ENCODE data around the gene PTPN1.

PTPN1 gene

DNA sequence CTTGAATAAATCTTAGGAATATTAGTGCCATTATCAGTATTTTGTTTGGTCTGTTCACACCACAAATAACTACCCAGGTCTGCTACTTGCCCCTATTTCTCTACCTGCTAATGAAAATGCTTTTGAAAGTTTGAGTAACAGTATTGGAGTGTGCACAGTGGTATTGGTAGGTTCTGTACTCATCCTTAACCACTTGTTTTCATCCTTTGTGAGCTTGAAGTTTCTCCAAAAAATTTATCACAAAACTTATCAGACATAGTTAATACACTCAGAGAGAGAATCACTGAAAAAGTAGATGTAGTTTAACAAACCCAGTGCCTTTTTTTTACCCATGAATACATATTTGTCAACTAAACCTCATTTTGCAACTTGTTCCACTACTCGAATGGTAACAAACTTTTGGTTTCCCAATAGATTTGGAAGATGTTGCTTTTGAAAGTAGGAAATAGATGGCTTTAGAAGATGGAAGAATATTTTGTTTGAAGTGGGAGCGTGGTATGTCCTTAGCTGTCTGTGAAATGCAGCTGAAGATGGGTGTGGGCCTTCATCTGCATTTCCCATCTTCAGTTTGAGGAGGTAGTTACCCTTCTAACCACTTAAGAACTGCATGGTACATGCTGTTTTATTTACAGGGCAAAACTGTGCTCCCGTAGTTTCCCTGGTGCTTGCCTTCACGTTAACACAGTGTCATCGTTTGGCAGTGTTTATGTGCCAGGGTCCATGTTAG lies 9.0 kb downstream of the PTPN1 start:
- Histone ChIP-seq H3K4me3 (ENCODE audit: low read length) (no peak overlapping the region), H3K9me3 (ENCODE audit: control insufficient read depth, insufficient read depth, low read length) (no peaks in the 10 kb centered on the region), H4K20me1 (ENCODE audit: control insufficient read depth, insufficient read depth, low read depth, low read length) (peaks cover 40% of the 10 kb centered on the region; the same call in 1 of the 2 replicates), H3K79me2 (ENCODE audit: control insufficient read depth, low read length) (peaks cover 93% of the 10 kb centered on the region), H3K27ac (ENCODE audit: low read depth, low read length) (no peak overlapping the region), H3K36me3 (ENCODE audit: control insufficient read depth, low read length) (peaks cover 11% of the 10 kb centered on the region; the same call in 1 of the 2 replicates), H3F3A (ENCODE audit: control insufficient read depth, insufficient read depth) (peaks cover 7% of the 10 kb centered on the region; the same call in 1 of the 2 replicates), H3K27me3 (ENCODE audit: control insufficient read depth, low read length) (no peaks in the 10 kb centered on the region), H3K4me2 (ENCODE audit: low read length) (no peak overlapping the region), H3K9me2 (replicated peaks; ENCODE audit: control insufficient read depth, low read length) (no peaks in the 10 kb centered on the region), H3K4me1 (ENCODE audit: control insufficient read depth, low read length) (peaks cover 63% of the 10 kb centered on the region)
- TF ChIP-seq, protein P1, sequence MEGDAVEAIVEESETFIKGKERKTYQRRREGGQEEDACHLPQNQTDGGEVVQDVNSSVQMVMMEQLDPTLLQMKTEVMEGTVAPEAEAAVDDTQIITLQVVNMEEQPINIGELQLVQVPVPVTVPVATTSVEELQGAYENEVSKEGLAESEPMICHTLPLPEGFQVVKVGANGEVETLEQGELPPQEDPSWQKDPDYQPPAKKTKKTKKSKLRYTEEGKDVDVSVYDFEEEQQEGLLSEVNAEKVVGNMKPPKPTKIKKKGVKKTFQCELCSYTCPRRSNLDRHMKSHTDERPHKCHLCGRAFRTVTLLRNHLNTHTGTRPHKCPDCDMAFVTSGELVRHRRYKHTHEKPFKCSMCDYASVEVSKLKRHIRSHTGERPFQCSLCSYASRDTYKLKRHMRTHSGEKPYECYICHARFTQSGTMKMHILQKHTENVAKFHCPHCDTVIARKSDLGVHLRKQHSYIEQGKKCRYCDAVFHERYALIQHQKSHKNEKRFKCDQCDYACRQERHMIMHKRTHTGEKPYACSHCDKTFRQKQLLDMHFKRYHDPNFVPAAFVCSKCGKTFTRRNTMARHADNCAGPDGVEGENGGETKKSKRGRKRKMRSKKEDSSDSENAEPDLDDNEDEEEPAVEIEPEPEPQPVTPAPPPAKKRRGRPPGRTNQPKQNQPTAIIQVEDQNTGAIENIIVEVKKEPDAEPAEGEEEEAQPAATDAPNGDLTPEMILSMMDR (IDR thresholded peaks at IDR 0.05; ENCODE audit: low read depth, low read length, poor library complexity, severe bottlenecking) = no peak
- TF ChIP-seq EZH2phosphoT487 (IDR thresholded peaks at IDR 0.05; ENCODE audit: borderline replicate concordance, low read length) = no peak

DNA sequence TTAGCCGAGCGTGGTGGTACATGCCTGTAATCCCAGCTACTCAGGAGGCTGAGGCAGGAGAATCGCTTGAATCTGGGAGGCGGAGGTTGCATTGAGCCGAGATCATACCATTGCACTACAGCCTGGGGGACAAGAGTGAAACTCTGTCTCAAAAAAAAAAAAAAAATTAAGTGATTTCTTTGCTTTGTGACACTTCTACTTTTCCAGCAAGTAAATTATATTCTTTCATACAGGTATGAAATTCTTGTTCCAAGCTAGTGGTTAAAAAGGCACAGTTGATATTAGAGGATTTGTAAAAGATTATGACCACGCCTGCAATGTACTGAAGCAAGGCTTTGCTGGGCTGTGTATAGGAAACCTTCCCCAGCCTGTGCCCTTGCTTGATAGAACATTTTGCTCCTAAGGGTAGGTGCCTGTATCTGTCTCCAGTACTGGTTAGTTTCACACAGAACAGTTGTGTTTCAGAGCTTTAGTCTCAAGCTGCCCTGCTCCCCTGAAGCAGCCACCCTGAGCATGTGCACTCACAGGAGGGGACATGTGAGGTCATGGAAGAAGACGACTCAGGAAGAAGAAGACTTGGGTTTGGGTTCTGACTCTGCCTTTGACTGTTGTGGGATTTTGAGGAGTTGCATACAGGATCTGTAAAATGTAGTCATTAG lies 10.2 kb downstream of the PTPN1 start:
- H3K79me2 ChIP-seq (ENCODE audit: control insufficient read depth, low read length) = peaks cover 88% of the 10 kb centered on the region
- H3F3A ChIP-seq (ENCODE audit: control insufficient read depth, insufficient read depth) = peaks cover 7% of the 10 kb centered on the region; the same call in 1 of the 2 replicates
- H3K27me3 ChIP-seq (ENCODE audit: control insufficient read depth, low read length) = no peaks in the 10 kb centered on the region
- TF ChIP-seq EZH2phosphoT487 (IDR thresholded peaks at IDR 0.05; ENCODE audit: borderline replicate concordance, low read length) = no peak
- TF ChIP-seq, protein P1 (IDR thresholded peaks at IDR 0.05; ENCODE audit: low read depth, low read length, poor library complexity, severe bottlenecking) = no peak
- H3K9me3 ChIP-seq (ENCODE audit: control insufficient read depth, insufficient read depth, low read length) = no peaks in the 10 kb centered on the region
- H3K36me3 ChIP-seq (ENCODE audit: control insufficient read depth, low read length) = peaks cover 11% of the 10 kb centered on the region; the same call in 1 of the 2 replicates
- no peaks in the 10 kb centered on the region for H3K9me2 ChIP-seq (replicated peaks; ENCODE audit: control insufficient read depth, low read length)
- H3K4me2 ChIP-seq (ENCODE audit: low read length) = no peak overlapping the region
- no peak overlapping the region for H3K4me3 ChIP-seq (ENCODE audit: low read length)
- H3K27ac ChIP-seq (ENCODE audit: low read depth, low read length) = no peak overlapping the region
- peaks cover 57% of the 10 kb centered on the region for H3K4me1 ChIP-seq (ENCODE audit: control insufficient read depth, low read length)
- peaks cover 40% of the 10 kb centered on the region; the same call in 1 of the 2 replicates for H4K20me1 ChIP-seq (ENCODE audit: control insufficient read depth, insufficient read depth, low read depth, low read length)

DNA sequence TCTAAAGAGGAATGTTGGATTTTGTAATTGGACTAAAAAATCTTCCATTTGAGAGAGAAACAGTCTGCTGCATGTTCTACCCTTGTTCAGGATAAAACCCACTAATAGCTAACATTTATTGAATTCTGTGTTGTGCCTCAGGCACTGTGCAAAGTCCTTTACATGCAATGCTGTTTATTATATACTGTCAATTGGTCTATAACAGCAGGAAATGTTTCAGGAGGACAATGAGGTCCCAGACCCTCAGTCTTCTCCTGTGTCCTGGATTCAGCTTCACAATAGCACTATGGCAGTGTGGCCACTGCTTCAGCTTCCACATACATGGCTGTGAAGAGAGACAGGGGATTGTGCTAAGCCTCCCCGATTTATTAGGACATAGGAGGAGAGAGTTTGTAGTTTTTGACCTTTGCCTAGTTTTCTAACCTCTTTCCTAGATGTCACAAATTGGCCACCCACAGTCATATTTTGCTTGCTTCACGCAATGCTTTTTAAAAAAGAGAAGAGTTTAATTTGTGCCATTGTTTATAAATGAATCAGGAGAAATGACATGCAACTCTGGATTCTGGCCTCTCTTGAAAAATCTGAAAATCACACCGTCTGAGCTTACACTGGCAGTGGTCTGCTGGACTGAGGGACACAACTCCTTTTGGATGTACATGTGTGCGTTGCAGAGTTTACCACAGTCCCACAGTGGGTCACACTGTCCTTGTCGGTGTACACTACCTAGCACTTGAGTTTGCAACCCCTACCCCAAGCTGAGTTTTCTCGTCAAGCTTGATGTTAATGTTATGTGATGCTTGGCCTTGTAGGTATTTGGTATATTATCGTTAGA lies 11.3 kb downstream of the PTPN1 start:
- H3K27me3 ChIP-seq (ENCODE audit: control insufficient read depth, low read length) = no peaks in the 10 kb centered on the region
- H3K79me2 ChIP-seq (ENCODE audit: control insufficient read depth, low read length) = peaks cover 87% of the 10 kb centered on the region
- H3K4me3 ChIP-seq (ENCODE audit: low read length) = no peak overlapping the region
- TF ChIP-seq, protein P1 (IDR thresholded peaks at IDR 0.05; ENCODE audit: low read depth, low read length, poor library complexity, severe bottlenecking) = no peak
- TF ChIP-seq EZH2phosphoT487 (IDR thresholded peaks at IDR 0.05; ENCODE audit: borderline replicate concordance, low read length) = no peak
- H3F3A ChIP-seq (ENCODE audit: control insufficient read depth, insufficient read depth) = peaks cover 4% of the 10 kb centered on the region; the same call in 1 of the 2 replicates
- H3K27ac ChIP-seq (ENCODE audit: low read depth, low read length) = no peak overlapping the region
- no peaks in the 10 kb centered on the region for H3K9me3 ChIP-seq (ENCODE audit: control insufficient read depth, insufficient read depth, low read length)
- H3K4me2 ChIP-seq (ENCODE audit: low read length) = no peak overlapping the region
- H4K20me1 ChIP-seq (ENCODE audit: control insufficient read depth, insufficient read depth, low read depth, low read length) = peaks cover 32% of the 10 kb centered on the region; the same call in 1 of the 2 replicates
- H3K36me3 ChIP-seq (ENCODE audit: control insufficient read depth, low read length) = peaks cover 11% of the 10 kb centered on the region; the same call in 1 of the 2 replicates
- no peaks in the 10 kb centered on the region for H3K9me2 ChIP-seq (replicated peaks; ENCODE audit: control insufficient read depth, low read length)
- peaks cover 55% of the 10 kb centered on the region for H3K4me1 ChIP-seq (ENCODE audit: control insufficient read depth, low read length)

Data from DOHH2 (cell line).